Skeletal muscle tissue (tissue), 4 donors: ENCODE measurements around the gene CISTR. TPM values are rescaled to one million over a fixed set of nuclear protein-coding genes. Genes with fewer than 3 reads are reported as not detected.

Experiments
- H3K27ac ChIP-seq: one replicate; pipeline ENCODE4 v1.7.0; 2013; ENCODE audit warnings: mild to moderate bottlenecking, low read depth, low read length, inconsistent platforms
- H3K27me3 ChIP-seq, 3 donors: one replicate each; pipeline ENCODE4 v1.7.0; 2013; ENCODE audit warnings: low read length in 3 of 3; ENCODE audit not compliant: control insufficient read depth in 3 of 3, insufficient read depth in 3 of 3
- H3K36me3 ChIP-seq, 3 donors: one replicate each; pipeline ENCODE4 v1.7.0; 2013; ENCODE audit warnings: low read length in 3 of 3; ENCODE audit not compliant: control insufficient read depth in 3 of 3, insufficient read depth in 3 of 3
- H3K4me1 ChIP-seq, 3 donors: one replicate each; pipeline ENCODE4 v1.7.0; 2013; ENCODE audit warnings: low read length in 3 of 3, mild to moderate bottlenecking in 3 of 3; ENCODE audit not compliant: control insufficient read depth in 3 of 3, insufficient read depth in 3 of 3
- H3K4me3 ChIP-seq, 3 donors: one replicate each; pipeline ENCODE4 v1.7.0; 2013; ENCODE audit warnings: low read length in 3 of 3
- H3K9ac ChIP-seq, 3 donors: one replicate each; pipeline ENCODE4 v1.7.0; 2013; ENCODE audit warnings: low read length in 3 of 3, mild to moderate bottlenecking in 3 of 3, moderate library complexity in 2 of 3, low read depth in 1 of 3
- H3K9me3 ChIP-seq, 3 donors: one replicate each; pipeline ENCODE4 v1.7.0; 2013; ENCODE audit warnings: low read length in 3 of 3; ENCODE audit not compliant: control insufficient read depth in 3 of 3
- total RNA-seq: library from RNA; depleted of rRNA; stranded (reverse); fragments of >200 nt; gene quantifications from one replicate; pipeline ENCODE4 v1.2.3, GENCODE V29; 2014
- donor health status: Osteomylitis.

Gene CISTR
- total RNA-seq, 1 donor from 2014 or later: not detected

- Histone ChIP-seq H3K4me1 (no peaks in the 10 kb centered on the region), H3K36me3 (peaks cover 50 to 59% (median 57%) of the 10 kb centered on the region in 3 donors), H3K9me3 (no peaks in the 10 kb centered on the region), H3K9ac (no peak overlapping the region), H3K27ac (no peak overlapping the region), H3K27me3 (peaks cover 5 to 11% (median 9%) of the 10 kb centered on the region in 3 donors), H3K4me3 (no peak overlapping the region)
Measured at GRCh38 chr12:53712059-53712643, 39.6 kb downstream of the CISTR start.

- no peak overlapping the region for H3K27ac ChIP-seq
- H3K9me3 ChIP-seq: no peaks in the 10 kb centered on the region
- H3K9ac ChIP-seq: no peak overlapping the region
- H3K36me3 ChIP-seq: peaks cover 36 to 38% (median 36%) of the 10 kb centered on the region in 3 donors
- H3K27me3 ChIP-seq: peaks cover 10 to 20% (median 15%) of the 10 kb centered on the region in 3 donors
- H3K4me3 ChIP-seq: no peak overlapping the region
- H3K4me1 ChIP-seq: no peaks in the 10 kb centered on the region
Measured at GRCh38 chr12:53710091-53710490, 41.7 kb downstream of the CISTR start.

GRCh38 chr12:53709671-53710070 lies 42.1 kb downstream of the CISTR start:
- Histone ChIP-seq H3K36me3 (peaks cover 32 to 34% (median 32%) of the 10 kb centered on the region in 3 donors), H3K4me3 (no peak overlapping the region), H3K9me3 (no peaks in the 10 kb centered on the region), H3K9ac (no peak overlapping the region), H3K27ac (no peak overlapping the region), H3K4me1 (no peaks in the 10 kb centered on the region), H3K27me3 (peaks cover 12 to 20% (median 16%) of the 10 kb centered on the region in 3 donors)

- H3K27me3 ChIP-seq: peaks cover 21 to 31% (median 30%) of the 10 kb centered on the region in 3 donors
Measured at GRCh38 chr12:53706080-53706479, 45.7 kb downstream of the CISTR start.

GRCh38 chr12:53703756-53704155 lies 48.0 kb downstream of the CISTR start:
- Histone ChIP-seq H3K4me1 (peaks cover 0 to 4% (median 3%) of the 10 kb centered on the region in 3 donors), H3K36me3 (no peaks in the 10 kb centered on the region), H3K9ac (no peak overlapping the region), H3K4me3 (no peak overlapping the region), H3K27ac (no peak overlapping the region), H3K27me3 (peaks cover 28 to 40% (median 39%) of the 10 kb centered on the region in 3 donors), H3K9me3 (no peaks in the 10 kb centered on the region)

More at GRCh38 chr12:53706080-53706479, 45.7 kb downstream of the CISTR start:
- no peak overlapping the region for H3K9ac ChIP-seq
- no peak overlapping the region for H3K4me3 ChIP-seq
- no peak overlapping the region for H3K27ac ChIP-seq
- peaks cover 0 to 4% (median 3%) of the 10 kb centered on the region in 3 donors for H3K4me1 ChIP-seq
- no peaks in the 10 kb centered on the region for H3K36me3 ChIP-seq
- no peaks in the 10 kb centered on the region for H3K9me3 ChIP-seq

GRCh38 chr12:53701518-53702264 lies 50.1 kb downstream of the CISTR start:
- no peaks in the 10 kb centered on the region for H3K36me3 ChIP-seq
- H3K4me3 ChIP-seq: no peak overlapping the region
- H3K4me1 ChIP-seq: peaks cover 3 to 4% (median 4%) of the 10 kb centered on the region in 3 donors
- no peak overlapping the region for H3K9ac ChIP-seq
- no peak overlapping the region for H3K27ac ChIP-seq
- H3K27me3 ChIP-seq: peaks cover 35 to 50% (median 42%) of the 10 kb centered on the region in 3 donors
- H3K9me3 ChIP-seq: no peaks in the 10 kb centered on the region

- no peak overlapping the region for H3K9ac ChIP-seq
- H3K4me3 ChIP-seq: no peak overlapping the region
- H3K27ac ChIP-seq: no peak overlapping the region
- no peaks in the 10 kb centered on the region for H3K36me3 ChIP-seq
- peaks cover 7 to 10% (median 10%) of the 10 kb centered on the region in 3 donors for H3K4me1 ChIP-seq
- no peaks in the 10 kb centered on the region for H3K9me3 ChIP-seq
- H3K27me3 ChIP-seq: peaks cover 39 to 52% (median 51%) of the 10 kb centered on the region in 3 donors
Measured at GRCh38 chr12:53700567-53700966, 51.2 kb downstream of the CISTR start.

GRCh38 chr12:53699678-53700025 lies 52.1 kb downstream of the CISTR start:
- no peak overlapping the region for H3K4me3 ChIP-seq

GRCh38 chr12:53698948-53699677 lies 52.7 kb downstream of the CISTR start:
- Histone ChIP-seq H3K9me3 (no peaks in the 10 kb centered on the region), H3K36me3 (no peaks in the 10 kb centered on the region), H3K27ac (no peak overlapping the region), H3K4me3 (no peak overlapping the region), H3K27me3 (peaks cover 47 to 61% (median 60%) of the 10 kb centered on the region in 3 donors), H3K9ac (no peak overlapping the region), H3K4me1 (peaks cover 7 to 10% (median 10%) of the 10 kb centered on the region in 3 donors)

More at GRCh38 chr12:53699678-53700025, 52.1 kb downstream of the CISTR start:
- Histone ChIP-seq H3K9me3 (no peaks in the 10 kb centered on the region), H3K27me3 (peaks cover 44 to 58% (median 57%) of the 10 kb centered on the region in 3 donors), H3K9ac (no peak overlapping the region), H3K27ac (no peak overlapping the region), H3K36me3 (no peaks in the 10 kb centered on the region), H3K4me1 (peaks cover 7 to 10% (median 10%) of the 10 kb centered on the region in 3 donors)
